Sigmoid colon (tissue), 4 donors: ENCODE data around the gene MTMR6.

Source experiments
- POLR2AphosphoS5 ChIP-seq, 4 donors: sonication (generic); formaldehyde crosslinking; IDR thresholded peaks; one replicate each; pipeline ENCODE4 v1.6.1; 2017; ENCODE audit warnings: antibody characterized with exemption in 4 of 4
- TF ChIP-seq, protein P1 (sequence below), 4 experiments: fragments of 450-650 bp in 3 of 4; fragments of 200-600 bp in 1 of 4; IDR thresholded peaks; one replicate each; pipeline ENCODE4 v1.5.1; 2016 to 2019; ENCODE audit warnings: antibody characterized with exemption in 4 of 4, mild to moderate bottlenecking in 3 of 4, moderate library complexity in 2 of 4

DNA sequence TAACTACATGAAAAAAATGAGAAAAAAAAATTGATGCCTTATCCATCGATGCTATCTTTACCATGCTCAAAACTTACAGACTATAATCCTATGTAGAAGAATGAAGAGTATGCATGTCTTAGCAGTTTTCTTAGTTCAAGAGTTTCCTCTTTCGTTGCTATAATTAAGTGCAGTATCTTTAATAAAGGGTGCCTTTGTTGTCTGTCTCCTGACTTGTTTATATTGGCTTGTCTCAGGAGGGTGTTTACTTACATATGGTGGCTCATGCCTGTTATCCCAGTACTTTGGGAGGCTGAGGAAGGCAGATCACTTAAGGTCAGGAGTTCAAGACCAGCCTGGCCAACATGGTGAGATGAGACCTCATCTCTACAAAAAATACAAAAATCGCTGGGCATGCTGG, 44.3 kb downstream of the MTMR6 start:
- TF ChIP-seq, protein P1, sequence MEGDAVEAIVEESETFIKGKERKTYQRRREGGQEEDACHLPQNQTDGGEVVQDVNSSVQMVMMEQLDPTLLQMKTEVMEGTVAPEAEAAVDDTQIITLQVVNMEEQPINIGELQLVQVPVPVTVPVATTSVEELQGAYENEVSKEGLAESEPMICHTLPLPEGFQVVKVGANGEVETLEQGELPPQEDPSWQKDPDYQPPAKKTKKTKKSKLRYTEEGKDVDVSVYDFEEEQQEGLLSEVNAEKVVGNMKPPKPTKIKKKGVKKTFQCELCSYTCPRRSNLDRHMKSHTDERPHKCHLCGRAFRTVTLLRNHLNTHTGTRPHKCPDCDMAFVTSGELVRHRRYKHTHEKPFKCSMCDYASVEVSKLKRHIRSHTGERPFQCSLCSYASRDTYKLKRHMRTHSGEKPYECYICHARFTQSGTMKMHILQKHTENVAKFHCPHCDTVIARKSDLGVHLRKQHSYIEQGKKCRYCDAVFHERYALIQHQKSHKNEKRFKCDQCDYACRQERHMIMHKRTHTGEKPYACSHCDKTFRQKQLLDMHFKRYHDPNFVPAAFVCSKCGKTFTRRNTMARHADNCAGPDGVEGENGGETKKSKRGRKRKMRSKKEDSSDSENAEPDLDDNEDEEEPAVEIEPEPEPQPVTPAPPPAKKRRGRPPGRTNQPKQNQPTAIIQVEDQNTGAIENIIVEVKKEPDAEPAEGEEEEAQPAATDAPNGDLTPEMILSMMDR (IDR thresholded peaks at IDR 0.05): no peak
- TF ChIP-seq POLR2AphosphoS5 (IDR thresholded peaks at IDR 0.05): no peak
